ENCODE measurements around the gene PID1.

PID1 gene

DNA sequence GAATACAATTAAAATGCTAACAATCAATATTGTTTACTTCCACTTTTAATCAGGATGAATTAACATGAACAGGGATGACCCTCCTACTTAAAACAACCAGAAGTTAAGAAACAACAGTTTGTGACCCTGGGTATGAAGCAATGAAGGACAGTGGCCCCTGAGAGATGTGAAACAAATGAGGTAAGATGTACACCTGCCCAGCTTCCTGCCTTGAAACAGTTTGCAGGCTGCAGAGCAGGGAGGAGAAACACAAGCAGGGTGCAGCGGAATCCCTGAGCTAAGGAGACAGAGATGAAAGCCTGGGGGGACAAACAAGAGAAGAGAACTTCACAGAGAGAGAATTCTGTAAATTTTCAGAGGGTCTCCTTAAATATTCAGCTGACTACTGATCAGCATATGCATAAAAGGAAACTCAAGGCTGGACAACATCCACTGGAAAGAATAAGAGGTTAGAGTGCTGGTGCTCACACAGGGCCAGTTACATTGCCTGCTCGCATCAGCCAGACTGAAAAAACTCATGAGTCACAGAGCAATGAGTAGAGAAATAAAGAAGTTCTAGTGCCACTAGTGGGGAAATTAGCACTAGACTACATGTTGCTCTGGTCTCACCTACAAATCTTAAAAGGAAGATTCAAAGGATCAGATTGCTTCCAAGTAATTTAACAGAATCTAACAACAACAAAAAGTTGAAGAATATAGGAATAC lies 106.4 kb downstream of the PID1 start:
- no peak for TF ChIP-seq CTCF (IDR thresholded peaks at IDR 0.05; ENCODE audit: insufficient read depth, low read depth, low read length, missing control alignments)
- no peak overlapping the region for H3K4me3 ChIP-seq (ENCODE audit: low read length)
- peak; percentile 33 for DNase-seq (ENCODE audit: low read depth)

DNA sequence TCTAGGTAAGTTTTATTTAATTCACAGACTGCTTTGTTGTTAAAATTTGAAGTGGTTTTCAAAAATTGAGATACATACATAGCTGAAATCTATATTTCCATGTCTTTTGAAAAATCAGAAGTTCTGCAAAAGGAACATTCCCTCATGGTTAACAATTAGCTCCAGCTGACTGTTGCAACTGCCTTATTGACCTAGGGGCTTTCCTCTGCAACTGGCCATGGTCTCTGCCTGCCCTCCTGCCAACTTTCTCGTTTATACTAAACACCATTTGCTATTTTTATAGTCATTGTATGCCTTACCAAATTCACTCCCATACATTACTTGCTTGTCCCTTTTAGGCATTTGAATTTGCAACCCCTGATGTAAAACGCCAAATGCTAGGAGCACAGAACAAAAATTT lies 107.2 kb downstream of the PID1 start:
- DNase-seq (ENCODE audit: low read depth) = no peak
- no peak for TF ChIP-seq CTCF (IDR thresholded peaks at IDR 0.05; ENCODE audit: insufficient read depth, low read depth, low read length, missing control alignments)
- H3K4me3 ChIP-seq (ENCODE audit: low read length) = no peak overlapping the region

DNA sequence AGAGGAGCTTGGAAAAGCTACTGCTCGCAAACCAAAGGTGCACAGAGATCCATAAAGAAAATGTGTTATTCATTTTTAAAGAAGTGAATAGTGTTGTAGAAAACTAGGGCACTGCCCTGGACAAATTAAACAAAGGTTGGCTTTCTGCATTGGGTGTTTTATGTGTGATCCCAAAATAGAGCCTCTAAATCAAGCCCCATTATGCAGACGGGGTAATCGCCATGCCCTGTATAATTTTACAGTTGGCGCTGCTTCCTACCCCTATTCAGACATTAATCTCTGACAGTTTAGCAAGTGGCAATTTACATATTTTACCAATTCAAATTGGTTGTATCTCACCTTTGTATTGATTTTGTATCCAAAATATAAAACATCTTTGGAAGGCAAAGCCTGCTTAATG lies 109.1 kb downstream of the PID1 start:
- no peak for DNase-seq (ENCODE audit: low read depth)
- TF ChIP-seq CTCF (IDR thresholded peaks at IDR 0.05; ENCODE audit: insufficient read depth, low read depth, low read length, missing control alignments) = no peak
- no peak overlapping the region for H3K4me3 ChIP-seq (ENCODE audit: low read length)

DNA sequence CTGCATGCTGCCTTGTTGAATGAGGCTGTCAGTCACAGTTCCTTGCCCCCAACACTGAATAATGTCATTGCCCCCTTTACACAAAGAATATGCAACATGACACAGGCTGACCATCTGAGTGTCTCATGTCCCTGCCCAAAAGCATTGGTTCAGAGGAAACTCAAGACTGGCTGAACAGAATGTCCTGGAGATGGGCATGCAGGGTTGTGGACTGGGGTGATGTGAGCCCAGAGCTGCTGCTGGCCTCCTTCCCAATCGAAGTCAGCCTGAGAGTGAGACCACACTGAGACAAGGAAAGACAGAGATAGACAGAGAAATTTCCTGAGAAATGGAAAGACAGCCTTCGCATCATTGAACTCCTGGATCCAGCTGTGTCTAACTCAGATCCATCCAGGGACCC lies 110.1 kb downstream of the PID1 start:
- DNase-seq (ENCODE audit: low read depth) = no peak
- TF ChIP-seq CTCF (IDR thresholded peaks at IDR 0.05; ENCODE audit: insufficient read depth, low read depth, low read length, missing control alignments) = no peak
- H3K4me3 ChIP-seq (ENCODE audit: low read length) = no peak overlapping the region

DNA sequence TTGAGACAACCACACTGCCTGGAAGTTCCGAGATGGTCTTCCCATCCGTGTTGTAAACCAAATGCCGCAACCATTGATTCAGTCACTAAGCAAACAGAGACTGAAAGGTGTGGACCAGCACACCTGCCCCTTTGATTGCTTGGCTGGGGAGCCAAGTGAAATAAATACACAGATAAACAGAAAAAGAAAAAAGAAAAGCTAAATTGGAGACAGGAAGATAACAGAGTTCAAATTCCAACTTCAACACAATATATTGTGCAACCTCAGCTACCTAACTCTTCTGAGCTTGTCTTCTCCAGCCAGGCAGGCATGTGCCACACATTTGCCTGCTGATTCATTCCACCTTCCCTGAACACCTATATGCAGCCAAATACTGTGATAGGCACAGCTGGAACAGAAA lies 110.9 kb downstream of the PID1 start:
- H3K4me3 ChIP-seq (ENCODE audit: low read length) = no peak overlapping the region
- TF ChIP-seq CTCF (IDR thresholded peaks at IDR 0.05; ENCODE audit: insufficient read depth, low read depth, low read length, missing control alignments) = no peak
- peak; percentile 46 for DNase-seq (ENCODE audit: low read depth)

DNA sequence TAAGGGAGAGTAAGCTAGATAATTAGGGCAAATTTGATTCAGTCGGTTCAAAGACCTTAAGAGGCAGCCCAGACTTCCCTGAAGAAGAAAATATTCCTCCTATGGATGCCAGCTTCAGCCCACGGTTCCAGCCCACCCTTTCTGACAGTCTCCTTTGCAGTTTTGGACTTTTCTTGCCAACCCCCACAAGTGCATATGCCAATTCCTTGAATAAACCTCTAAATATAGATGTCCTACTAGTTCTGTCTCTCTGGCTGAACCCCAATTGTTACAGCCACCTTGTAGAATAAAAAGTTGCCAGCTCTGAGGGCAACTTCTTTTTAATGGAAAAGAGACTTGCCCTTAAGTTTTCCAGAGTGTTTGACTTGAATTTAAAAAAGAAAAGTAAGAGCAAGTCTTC lies 111.7 kb downstream of the PID1 start:
- no peak overlapping the region for H3K4me3 ChIP-seq (ENCODE audit: low read length)
- DNase-seq (ENCODE audit: low read depth) = no peak
- no peak for TF ChIP-seq CTCF (IDR thresholded peaks at IDR 0.05; ENCODE audit: insufficient read depth, low read depth, low read length, missing control alignments)

DNA sequence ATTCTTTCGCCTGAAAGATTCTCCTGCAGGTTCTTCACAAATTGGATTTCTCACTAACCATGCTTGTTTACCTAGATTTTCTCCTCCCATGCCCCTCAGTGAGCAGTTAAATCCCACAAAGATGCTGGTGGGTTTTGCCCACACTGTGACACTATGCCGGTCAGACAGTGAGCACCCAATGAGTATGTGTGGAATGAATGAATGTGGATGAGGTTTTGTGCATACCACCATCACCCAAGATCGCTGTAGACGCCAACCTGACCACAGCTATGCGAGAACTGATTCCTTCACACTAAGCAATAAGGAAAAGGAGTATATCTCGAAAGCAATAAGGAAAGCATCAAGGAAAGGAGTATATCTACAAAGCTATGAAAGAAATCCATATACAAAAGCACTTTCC lies 116.7 kb downstream of the PID1 start:
- DNase-seq (ENCODE audit: low read depth) = no peak
- H3K4me3 ChIP-seq (ENCODE audit: low read length) = no peak overlapping the region
- TF ChIP-seq CTCF (IDR thresholded peaks at IDR 0.05; ENCODE audit: insufficient read depth, low read depth, low read length, missing control alignments) = no peak
